MM.1S (cell line): ENCODE measurements around the gene KRT28.

ENCODE experiments used
- EZH2 ChIP-seq: fragments of 300-600 bp; sonication (generic); optimal IDR thresholded peaks from 2 replicates; pipeline ENCODE3; 2017; ENCODE audit warnings: low read depth, mild to moderate bottlenecking, antibody characterized with exemption, low read length, mixed read lengths
- EZH2phosphoT487 ChIP-seq: fragments of 300-600 bp; sonication (generic); IDR thresholded peaks from 2 replicates; pipeline ENCODE4 v1.6.1; 2018; ENCODE audit warnings: antibody characterized with exemption, low read length
- TF ChIP-seq, protein P1 (sequence below): fragments of 300-600 bp; sonication (generic); IDR thresholded peaks from 2 replicates; pipeline ENCODE4 v1.5.1; 2016; ENCODE audit warnings: antibody characterized with exemption, low read length, mixed read lengths

DNA sequence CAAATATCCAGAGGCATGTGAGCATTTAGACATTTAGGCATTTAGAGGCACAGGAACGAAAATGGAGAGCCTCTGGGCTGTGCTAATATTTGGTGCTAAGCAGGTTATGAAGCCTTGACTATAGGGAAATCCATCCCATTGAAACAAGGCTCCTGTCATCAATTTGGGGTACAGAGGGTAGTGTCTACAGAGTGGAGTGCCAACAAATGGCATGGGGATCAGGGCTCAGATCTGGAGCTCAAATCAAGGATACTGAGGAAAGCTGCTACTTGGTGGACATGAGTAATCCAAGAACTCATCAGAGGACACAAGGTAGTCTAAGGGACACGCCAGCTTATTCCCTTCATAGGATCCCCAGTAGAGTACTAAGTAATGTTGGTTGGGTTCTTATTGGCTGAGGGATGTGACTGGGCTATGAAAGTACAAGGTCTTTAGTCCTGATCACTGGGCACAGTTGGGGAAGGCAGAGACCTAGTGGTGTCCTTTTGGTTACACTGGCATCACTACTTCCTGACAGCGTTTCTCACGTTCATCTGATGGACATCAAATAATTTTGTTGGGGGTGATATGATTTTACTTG, 17.4 kb upstream of the KRT28 start:
- no peak for TF ChIP-seq EZH2
- TF ChIP-seq, protein P1, sequence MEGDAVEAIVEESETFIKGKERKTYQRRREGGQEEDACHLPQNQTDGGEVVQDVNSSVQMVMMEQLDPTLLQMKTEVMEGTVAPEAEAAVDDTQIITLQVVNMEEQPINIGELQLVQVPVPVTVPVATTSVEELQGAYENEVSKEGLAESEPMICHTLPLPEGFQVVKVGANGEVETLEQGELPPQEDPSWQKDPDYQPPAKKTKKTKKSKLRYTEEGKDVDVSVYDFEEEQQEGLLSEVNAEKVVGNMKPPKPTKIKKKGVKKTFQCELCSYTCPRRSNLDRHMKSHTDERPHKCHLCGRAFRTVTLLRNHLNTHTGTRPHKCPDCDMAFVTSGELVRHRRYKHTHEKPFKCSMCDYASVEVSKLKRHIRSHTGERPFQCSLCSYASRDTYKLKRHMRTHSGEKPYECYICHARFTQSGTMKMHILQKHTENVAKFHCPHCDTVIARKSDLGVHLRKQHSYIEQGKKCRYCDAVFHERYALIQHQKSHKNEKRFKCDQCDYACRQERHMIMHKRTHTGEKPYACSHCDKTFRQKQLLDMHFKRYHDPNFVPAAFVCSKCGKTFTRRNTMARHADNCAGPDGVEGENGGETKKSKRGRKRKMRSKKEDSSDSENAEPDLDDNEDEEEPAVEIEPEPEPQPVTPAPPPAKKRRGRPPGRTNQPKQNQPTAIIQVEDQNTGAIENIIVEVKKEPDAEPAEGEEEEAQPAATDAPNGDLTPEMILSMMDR: no peak
- no peak for TF ChIP-seq EZH2phosphoT487
